ENCODE results near the gene HAAO. TPM values are rescaled to one million over a fixed set of nuclear protein-coding genes. Genes with fewer than 3 reads are reported as not detected.

HAAO gene
- total RNA-seq, 1 donor from 2014 or later = 10.0 TPM

GRCh38 chr2:42795275-42795674, 2.9 kb upstream of the HAAO start:
- Mint-ChIP-seq H3K4me1 (ENCODE audit: unreplicated experiment) (peaks cover 29% of the 10 kb centered on the region), H3K27ac (no peak overlapping the region), H3K4me3 (no peak overlapping the region), H3K9me3 (no peaks in the 10 kb centered on the region), H3K27me3 (peaks cover 9% of the 10 kb centered on the region), H3K36me3 (peaks cover 5% of the 10 kb centered on the region)
- TF ChIP-seq, protein P1, sequence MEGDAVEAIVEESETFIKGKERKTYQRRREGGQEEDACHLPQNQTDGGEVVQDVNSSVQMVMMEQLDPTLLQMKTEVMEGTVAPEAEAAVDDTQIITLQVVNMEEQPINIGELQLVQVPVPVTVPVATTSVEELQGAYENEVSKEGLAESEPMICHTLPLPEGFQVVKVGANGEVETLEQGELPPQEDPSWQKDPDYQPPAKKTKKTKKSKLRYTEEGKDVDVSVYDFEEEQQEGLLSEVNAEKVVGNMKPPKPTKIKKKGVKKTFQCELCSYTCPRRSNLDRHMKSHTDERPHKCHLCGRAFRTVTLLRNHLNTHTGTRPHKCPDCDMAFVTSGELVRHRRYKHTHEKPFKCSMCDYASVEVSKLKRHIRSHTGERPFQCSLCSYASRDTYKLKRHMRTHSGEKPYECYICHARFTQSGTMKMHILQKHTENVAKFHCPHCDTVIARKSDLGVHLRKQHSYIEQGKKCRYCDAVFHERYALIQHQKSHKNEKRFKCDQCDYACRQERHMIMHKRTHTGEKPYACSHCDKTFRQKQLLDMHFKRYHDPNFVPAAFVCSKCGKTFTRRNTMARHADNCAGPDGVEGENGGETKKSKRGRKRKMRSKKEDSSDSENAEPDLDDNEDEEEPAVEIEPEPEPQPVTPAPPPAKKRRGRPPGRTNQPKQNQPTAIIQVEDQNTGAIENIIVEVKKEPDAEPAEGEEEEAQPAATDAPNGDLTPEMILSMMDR (conservative IDR thresholded peaks at IDR 0.05) = no peak
- DNase-seq (ENCODE audit: extremely low spot score, unreplicated experiment) = no peak

GRCh38 chr2:42794271-42795046, 2.1 kb upstream of the HAAO start:
- no peak for DNase-seq (ENCODE audit: extremely low spot score, unreplicated experiment)
- Mint-ChIP-seq H3K27me3 (peaks cover 9% of the 10 kb centered on the region), H3K4me1 (ENCODE audit: unreplicated experiment) (peaks cover 29% of the 10 kb centered on the region), H3K36me3 (peaks cover 5% of the 10 kb centered on the region), H3K9me3 (no peaks in the 10 kb centered on the region), H3K27ac (peak overlapping the region; percentile 3), H3K4me3 (peak overlapping the region; percentile 88)
- TF ChIP-seq, protein P1 (conservative IDR thresholded peaks at IDR 0.05) = peak; percentile 54

DNA sequence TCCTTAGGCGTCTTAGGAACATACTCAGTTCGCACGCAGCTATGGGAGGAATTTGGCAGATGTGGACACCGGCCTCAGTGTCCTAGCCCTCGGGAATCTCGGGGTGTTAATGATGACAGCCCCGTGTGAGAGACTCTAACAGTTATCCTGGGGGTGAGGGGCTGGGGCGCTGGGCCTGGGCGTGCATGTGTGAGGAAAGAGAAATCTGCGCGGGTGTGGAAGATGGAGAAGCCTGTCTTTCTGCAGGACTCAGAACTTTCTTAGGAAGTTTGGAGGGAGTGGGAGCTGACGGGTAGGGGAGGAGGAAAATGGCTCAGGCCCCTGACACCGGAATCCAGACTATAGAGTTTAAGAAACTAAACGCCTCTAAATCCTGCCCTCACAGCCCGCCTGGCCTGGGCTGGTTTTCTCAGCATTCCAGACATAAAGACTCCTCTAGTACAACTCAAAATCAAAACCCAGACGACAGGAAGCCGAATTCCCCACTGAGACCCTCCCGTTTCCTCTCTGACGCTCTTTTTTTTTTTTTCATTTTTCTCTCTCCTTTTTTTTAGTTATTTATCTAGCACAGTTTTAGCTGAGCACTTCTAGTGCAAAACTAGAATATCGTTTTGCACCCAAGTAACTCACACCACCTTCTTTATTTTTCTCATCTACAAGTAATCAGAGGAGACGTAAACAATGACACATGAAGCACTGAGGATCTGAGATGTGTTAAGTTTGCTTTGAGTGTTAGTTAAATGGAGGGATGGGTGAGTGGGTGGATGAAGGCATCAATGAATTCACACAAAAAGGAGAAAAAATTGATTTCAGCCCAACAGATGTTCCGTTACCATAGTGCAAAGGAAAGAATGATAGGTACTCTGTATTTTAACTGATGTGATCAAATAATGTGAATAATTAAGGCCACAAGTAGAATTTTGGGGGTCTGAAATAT, 1.2 kb upstream of the HAAO start:
- H3K4me1 Mint-ChIP-seq (ENCODE audit: unreplicated experiment) = peaks cover 32% of the 10 kb centered on the region
- peaks cover 5% of the 10 kb centered on the region for H3K36me3 Mint-ChIP-seq
- peak overlapping the region; percentile 88 for H3K4me3 Mint-ChIP-seq
- TF ChIP-seq, protein P1 (conservative IDR thresholded peaks at IDR 0.05) = no peak
- DNase-seq (ENCODE audit: extremely low spot score, unreplicated experiment) = no peak
- H3K9me3 Mint-ChIP-seq = no peaks in the 10 kb centered on the region
- H3K27me3 Mint-ChIP-seq = peaks cover 9% of the 10 kb centered on the region
- peak overlapping the region; percentile 67 for H3K27ac Mint-ChIP-seq

DNA sequence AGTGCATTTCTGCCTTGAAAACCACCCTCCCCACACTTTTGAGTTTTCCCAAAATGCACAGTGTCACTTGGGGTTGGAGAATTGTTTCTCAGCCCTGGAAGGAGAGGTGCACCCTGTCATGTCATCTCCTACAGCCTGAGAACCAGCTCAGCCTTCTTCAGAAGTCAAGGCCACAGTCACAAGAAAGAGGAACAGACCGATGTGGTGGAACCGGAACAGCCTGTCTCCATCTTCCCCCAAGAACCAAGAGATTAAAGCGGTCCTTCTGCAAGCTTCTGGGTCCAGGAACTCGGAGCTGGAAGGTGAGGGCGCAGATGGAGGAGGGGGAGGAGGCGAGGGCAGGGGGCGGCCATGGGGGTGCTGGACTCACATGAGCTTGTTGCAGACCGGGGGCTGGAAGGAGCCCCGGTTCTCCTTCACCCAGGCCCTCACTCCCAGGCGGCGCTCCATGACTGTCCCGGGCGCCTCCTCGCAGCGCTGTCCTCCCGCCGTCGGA, 248 bp downstream of the HAAO start:
- TF ChIP-seq, protein P1 (conservative IDR thresholded peaks at IDR 0.05) = no peak
- H3K36me3 Mint-ChIP-seq = peaks cover 5% of the 10 kb centered on the region
- no peaks in the 10 kb centered on the region for H3K9me3 Mint-ChIP-seq
- peaks cover 9% of the 10 kb centered on the region for H3K27me3 Mint-ChIP-seq
- DNase-seq (ENCODE audit: extremely low spot score, unreplicated experiment) = no peak
- peak overlapping the region; percentile 88 for H3K4me3 Mint-ChIP-seq
- H3K27ac Mint-ChIP-seq = peak overlapping the region; percentile 68
- H3K4me1 Mint-ChIP-seq (ENCODE audit: unreplicated experiment) = peaks cover 35% of the 10 kb centered on the region

DNA sequence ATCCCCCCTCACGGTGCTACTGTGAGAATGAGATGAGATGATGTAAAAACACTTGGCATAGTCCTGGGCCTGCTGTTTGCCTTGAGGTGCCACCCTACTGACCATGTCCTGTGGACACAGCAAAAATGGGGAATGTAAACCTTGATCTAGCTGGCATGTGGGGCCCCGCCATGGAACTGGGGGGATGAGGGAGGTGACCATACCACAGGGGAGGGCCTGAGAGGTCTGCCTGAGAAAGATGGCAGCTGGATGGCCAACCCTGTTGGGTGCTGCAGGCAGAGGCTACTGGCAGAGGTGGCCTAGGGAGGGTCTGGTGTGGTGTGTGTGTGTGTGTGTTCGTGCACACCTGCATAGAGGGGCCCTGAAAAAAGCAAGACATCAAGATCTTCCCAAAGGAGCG, 777 bp downstream of the HAAO start:
- Mint-ChIP-seq H3K27me3 (peaks cover 9% of the 10 kb centered on the region), H3K4me3 (peak overlapping the region; percentile 88), H3K4me1 (ENCODE audit: unreplicated experiment) (peaks cover 35% of the 10 kb centered on the region), H3K27ac (peak overlapping the region; percentile 53), H3K9me3 (no peaks in the 10 kb centered on the region), H3K36me3 (peaks cover 5% of the 10 kb centered on the region)
- TF ChIP-seq, protein P1 (conservative IDR thresholded peaks at IDR 0.05) = no peak
- no peak for DNase-seq (ENCODE audit: extremely low spot score, unreplicated experiment)
